Trophoblast cell (in vitro differentiated cells and primary cell): ENCODE results near the gene WDR82.

Experiments used
- DNase-seq, 2 donors: peaks; one replicate each; pipeline ENCODE4 v3.0.0-alpha.2; 2016
- H2AFZ ChIP-seq: 2 replicates; pipeline ENCODE4 v1.6.1; 2013; ENCODE audit warnings: low read length, moderate library complexity, mild to moderate bottlenecking; ENCODE audit not compliant: insufficient read depth, poor library complexity
- H2AK5ac ChIP-seq: 2 replicates; pipeline ENCODE4 v1.6.1; 2013; ENCODE audit warnings: mild to moderate bottlenecking, low read length
- H2BK120ac ChIP-seq: 2 replicates; pipeline ENCODE4 v1.6.1; 2013; ENCODE audit warnings: low read length, mild to moderate bottlenecking, moderate library complexity; ENCODE audit not compliant: insufficient read depth, poor library complexity
- H2BK12ac ChIP-seq: 2 replicates; pipeline ENCODE4 v1.6.1; 2013; ENCODE audit warnings: mild to moderate bottlenecking, low read length, moderate library complexity
- H2BK5ac ChIP-seq: 2 replicates; pipeline ENCODE4 v1.6.1; 2013; ENCODE audit warnings: low read length, low read depth, moderate library complexity, mild to moderate bottlenecking; ENCODE audit not compliant: poor library complexity
- H3K14ac ChIP-seq: 2 replicates; pipeline ENCODE4 v1.6.1; 2013; ENCODE audit warnings: mild to moderate bottlenecking, low read length
- H3K18ac ChIP-seq: 2 replicates; pipeline ENCODE4 v1.6.1; 2013; ENCODE audit warnings: mild to moderate bottlenecking, low read length
- H3K23ac ChIP-seq: 2 replicates; pipeline ENCODE4 v1.6.1; 2013; ENCODE audit warnings: low read length
- H3K27ac ChIP-seq: 2 replicates; pipeline ENCODE4 v1.5.1; 2013; ENCODE audit warnings: low read depth, mild to moderate bottlenecking, inconsistent platforms, low read length, moderate library complexity
- H3K27me3 ChIP-seq: 2 replicates; pipeline ENCODE4 v1.6.1; 2013; ENCODE audit warnings: inconsistent platforms, mild to moderate bottlenecking, low read length, moderate library complexity; ENCODE audit not compliant: insufficient read depth
- H3K36me3 ChIP-seq, 2 experiments: 1 replicate in 1 of 2; 2 replicates in 1 of 2; pipeline ENCODE4 v1.6.1; 2013; ENCODE audit warnings: low read length in 2 of 2, mild to moderate bottlenecking in 2 of 2, moderate library complexity in 1 of 2; ENCODE audit not compliant: insufficient read depth in 2 of 2, control insufficient read depth in 1 of 2
- H3K4ac ChIP-seq: 2 replicates; pipeline ENCODE4 v1.6.1; 2013; ENCODE audit warnings: low read depth, mild to moderate bottlenecking, low read length, moderate library complexity
- H3K4me1 ChIP-seq, 2 experiments: 1 replicate in 1 of 2; 2 replicates in 1 of 2; pipeline ENCODE4 v1.6.1; 2013; ENCODE audit warnings: low read length in 2 of 2, mild to moderate bottlenecking in 2 of 2, moderate library complexity in 1 of 2; ENCODE audit not compliant: insufficient read depth in 2 of 2, control insufficient read depth in 1 of 2
- H3K4me2 ChIP-seq: 2 replicates; pipeline ENCODE4 v1.6.1; 2013; ENCODE audit warnings: inconsistent platforms, mild to moderate bottlenecking, low read length, moderate library complexity
- H3K4me3 ChIP-seq: 2 replicates; pipeline ENCODE4 v1.5.1; 2013; ENCODE audit warnings: mild to moderate bottlenecking, low read depth, low read length, inconsistent platforms
- H3K79me1 ChIP-seq: one replicate; pipeline ENCODE4 v1.6.1; 2013; ENCODE audit warnings: low read length
- H3K79me2 ChIP-seq: 2 replicates; pipeline ENCODE4 v1.6.1; 2013; ENCODE audit warnings: low read length, mild to moderate bottlenecking; ENCODE audit not compliant: control insufficient read depth, insufficient read depth, poor library complexity
- H3K9ac ChIP-seq: 2 replicates; pipeline ENCODE4 v1.6.1; 2013; ENCODE audit warnings: mild to moderate bottlenecking, low read length
- H3K9me3 ChIP-seq: 2 replicates; pipeline ENCODE4 v1.6.1; 2013; ENCODE audit warnings: low read depth, mild to moderate bottlenecking, control low read depth, inconsistent platforms, low read length; ENCODE audit not compliant: insufficient read depth
- H4K12ac ChIP-seq: 2 replicates; pipeline ENCODE4 v1.6.1; 2013; ENCODE audit warnings: low read depth, mild to moderate bottlenecking, low read length, moderate library complexity
- H4K8ac ChIP-seq: 2 replicates; pipeline ENCODE4 v1.6.1; 2013; ENCODE audit warnings: low read depth, mild to moderate bottlenecking, low read length, moderate library complexity
- H4K91ac ChIP-seq: one replicate; pipeline ENCODE4 v1.6.1; 2013; ENCODE audit warnings: low read depth, mild to moderate bottlenecking, low read length, moderate library complexity
- WGBS: extraction: QIAGEN DNeasy Blood & Tissue Kit; methylation state at CpG from one replicate; pipeline ENCODE4 v1.1.7; 2013; ENCODE audit warnings: missing lambda C conversion rate; ENCODE audit not compliant: insufficient read length, insufficient coverage; ENCODE audit errors: extremely low coverage; 5-methylcytosine and 5-hydroxymethylcytosine counted together

Gene WDR82

GRCh38 chr3:52299247-52299878, 20.9 kb upstream of the WDR82 start:
- Histone ChIP-seq H3K9me3 (peaks cover 4% of the 10 kb centered on the region), H3K27me3 (no peaks in the 10 kb centered on the region), H4K91ac (peak overlapping the region; percentile 44), H3K79me2 (no peaks in the 10 kb centered on the region), H3K18ac (no peak overlapping the region), H2BK12ac (peak overlapping the region; percentile 68), H3K23ac (no peak overlapping the region), H3K4ac (no peak overlapping the region), H3K9ac (no peak overlapping the region), H3K27ac (no peak overlapping the region), H3K14ac (peak overlapping the region; percentile 44), H3K4me1 (peaks cover 24 to 25% of the 10 kb centered on the region in 2 experiments), H2BK5ac (no peak overlapping the region), H4K12ac (no peak overlapping the region), H3K36me3 (no peaks in the 10 kb centered on the region), H2AK5ac (peak overlapping the region; percentile 90), H2AFZ (peak overlapping the region; percentile 30), H3K4me3 (peak overlapping the region; percentile 29), H3K79me1 (peaks cover 14% of the 10 kb centered on the region), H2BK120ac (peak overlapping the region; percentile 21), H3K4me2 (peak overlapping the region; percentile 4), H4K8ac (no peak overlapping the region)
- WGBS = no CpG with 5 or more reads among the region's 10 CpGs
- DNase-seq = no peak

- no peak overlapping the region for H3K23ac ChIP-seq
- H3K36me3 ChIP-seq = no peaks in the 10 kb centered on the region
- WGBS = no CpG with 5 or more reads among the region's 17 CpGs
Observed at GRCh38 chr3:52298149-52299098, 20.0 kb upstream of the WDR82 start.

GRCh38 chr3:52297242-52298148, 19.0 kb upstream of the WDR82 start:
- no peak overlapping the region for H2AK5ac ChIP-seq
- peaks cover 22 to 25% of the 10 kb centered on the region in 2 experiments for H3K4me1 ChIP-seq
- H3K9me3 ChIP-seq = peaks cover 4% of the 10 kb centered on the region
- no peak overlapping the region for H3K4me3 ChIP-seq
- H3K4me2 ChIP-seq = no peak overlapping the region
- no peak overlapping the region for H3K27ac ChIP-seq
- no peaks in the 10 kb centered on the region for H3K79me2 ChIP-seq
- no peak overlapping the region for H2BK5ac ChIP-seq
- peaks cover 14% of the 10 kb centered on the region for H3K79me1 ChIP-seq
- no peak overlapping the region for H3K23ac ChIP-seq
- H4K12ac ChIP-seq = no peak overlapping the region
- no peak overlapping the region for H3K4ac ChIP-seq
- no peak overlapping the region for H2AFZ ChIP-seq
- H3K18ac ChIP-seq = no peak overlapping the region
- WGBS = no CpG with 5 or more reads among the region's 11 CpGs
- H2BK12ac ChIP-seq = no peak overlapping the region
- no peak overlapping the region for H4K8ac ChIP-seq
- no peak overlapping the region for H3K14ac ChIP-seq
- no peaks in the 10 kb centered on the region for H3K27me3 ChIP-seq
- DNase-seq = no peak
- no peak overlapping the region for H2BK120ac ChIP-seq
- peaks cover 0 to 5% of the 10 kb centered on the region in 2 experiments for H3K36me3 ChIP-seq
- H3K9ac ChIP-seq = no peak overlapping the region
- no peak overlapping the region for H4K91ac ChIP-seq

More at GRCh38 chr3:52298149-52299098, 20.0 kb upstream of the WDR82 start:
- H3K79me1 ChIP-seq = peaks cover 14% of the 10 kb centered on the region
- peaks cover 4% of the 10 kb centered on the region for H3K9me3 ChIP-seq
- peak overlapping the region; percentile 44 for H2BK5ac ChIP-seq
- no peak overlapping the region for H4K12ac ChIP-seq
- H3K4me3 ChIP-seq = no peak overlapping the region
- H3K4me2 ChIP-seq = no peak overlapping the region
- peak overlapping the region; percentile 70 for H3K14ac ChIP-seq
- no peaks in the 10 kb centered on the region for H3K79me2 ChIP-seq
- H3K4ac ChIP-seq = no peak overlapping the region
- peaks cover 24 to 25% of the 10 kb centered on the region in 2 experiments for H3K4me1 ChIP-seq
- no peak overlapping the region for H2AK5ac ChIP-seq
- no peak for DNase-seq
- H3K9ac ChIP-seq = no peak overlapping the region
- no peak overlapping the region for H2AFZ ChIP-seq
- peak overlapping the region; percentile 21 for H2BK120ac ChIP-seq
- H3K27me3 ChIP-seq = no peaks in the 10 kb centered on the region
- H2BK12ac ChIP-seq = peak overlapping the region; percentile 81
- no peak overlapping the region for H4K8ac ChIP-seq
- H3K18ac ChIP-seq = peak overlapping the region; percentile 28
- H4K91ac ChIP-seq = peak overlapping the region; percentile 64
- no peak overlapping the region for H3K27ac ChIP-seq

GRCh38 chr3:52295671-52296208, 17.3 kb upstream of the WDR82 start:
- WGBS = no CpG with 5 or more reads among the region's 5 CpGs

More at GRCh38 chr3:52295671-52296208, 17.3 kb upstream of the WDR82 start:
- no peak overlapping the region for H3K23ac ChIP-seq
- H3K18ac ChIP-seq = no peak overlapping the region
- H3K14ac ChIP-seq = no peak overlapping the region
- DNase-seq = no peak
- H3K4me3 ChIP-seq = no peak overlapping the region
- H3K79me1 ChIP-seq = peaks cover 10% of the 10 kb centered on the region
- no peak overlapping the region for H3K4ac ChIP-seq
- no peak overlapping the region for H3K4me2 ChIP-seq
- H2BK12ac ChIP-seq = no peak overlapping the region
- no peak overlapping the region for H2AFZ ChIP-seq
- H3K9ac ChIP-seq = no peak overlapping the region
- H4K91ac ChIP-seq = no peak overlapping the region
- H3K9me3 ChIP-seq = no peaks in the 10 kb centered on the region
- no peak overlapping the region for H2AK5ac ChIP-seq
- no peak overlapping the region for H4K8ac ChIP-seq
- peaks cover 17 to 20% of the 10 kb centered on the region in 2 experiments for H3K4me1 ChIP-seq
- no peaks in the 10 kb centered on the region for H3K79me2 ChIP-seq
- no peak overlapping the region for H2BK120ac ChIP-seq
- no peak overlapping the region for H2BK5ac ChIP-seq
- peaks cover 2 to 10% of the 10 kb centered on the region in 2 experiments for H3K36me3 ChIP-seq
- no peak overlapping the region for H4K12ac ChIP-seq
- no peaks in the 10 kb centered on the region for H3K27me3 ChIP-seq
- H3K27ac ChIP-seq = no peak overlapping the region
